Inferior parietal cortex (tissue), 1 donor: Measurements from ENCODE around the gene ZDHHC14.

ENCODE experiments used
- DNase-seq: peaks from one replicate; pipeline ENCODE4 v3.0.0-alpha.2; 2016; ENCODE audit errors: extremely low spot score

Gene ZDHHC14

DNA sequence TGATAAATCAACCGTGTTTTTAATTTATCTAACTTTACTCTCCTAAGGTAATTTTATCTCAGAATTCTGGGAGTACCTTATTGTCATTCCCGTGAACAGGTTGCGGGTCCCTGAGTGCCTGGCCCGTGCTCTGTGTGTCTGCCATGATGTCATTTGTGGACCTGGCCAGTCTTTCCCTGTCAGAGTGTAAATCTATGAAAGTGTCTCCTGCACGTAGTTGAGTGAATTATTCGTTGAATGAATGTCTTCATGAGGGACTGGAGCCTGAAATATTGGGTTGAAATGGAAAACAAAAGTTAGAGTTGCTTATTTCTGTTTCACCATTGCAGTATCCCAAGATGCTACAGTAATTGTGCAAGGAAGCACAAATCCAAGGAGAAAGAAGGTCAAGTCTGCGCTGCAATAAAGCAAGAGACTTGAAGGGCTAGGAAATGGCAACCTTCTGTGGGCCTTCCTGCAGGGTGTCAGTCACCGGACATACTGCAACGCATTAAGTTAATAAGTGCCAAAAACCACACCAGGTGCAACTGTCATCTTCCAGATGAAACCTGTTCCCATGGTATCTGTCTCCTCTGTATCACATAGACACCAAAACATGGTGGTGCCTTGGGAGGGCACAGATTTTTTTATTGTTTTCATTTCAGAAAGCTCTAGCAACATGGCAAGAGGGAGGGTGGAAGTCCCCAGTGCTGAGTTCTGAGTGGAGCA is 135.5 kb downstream of the ZDHHC14 start:
- no peak for DNase-seq

DNA sequence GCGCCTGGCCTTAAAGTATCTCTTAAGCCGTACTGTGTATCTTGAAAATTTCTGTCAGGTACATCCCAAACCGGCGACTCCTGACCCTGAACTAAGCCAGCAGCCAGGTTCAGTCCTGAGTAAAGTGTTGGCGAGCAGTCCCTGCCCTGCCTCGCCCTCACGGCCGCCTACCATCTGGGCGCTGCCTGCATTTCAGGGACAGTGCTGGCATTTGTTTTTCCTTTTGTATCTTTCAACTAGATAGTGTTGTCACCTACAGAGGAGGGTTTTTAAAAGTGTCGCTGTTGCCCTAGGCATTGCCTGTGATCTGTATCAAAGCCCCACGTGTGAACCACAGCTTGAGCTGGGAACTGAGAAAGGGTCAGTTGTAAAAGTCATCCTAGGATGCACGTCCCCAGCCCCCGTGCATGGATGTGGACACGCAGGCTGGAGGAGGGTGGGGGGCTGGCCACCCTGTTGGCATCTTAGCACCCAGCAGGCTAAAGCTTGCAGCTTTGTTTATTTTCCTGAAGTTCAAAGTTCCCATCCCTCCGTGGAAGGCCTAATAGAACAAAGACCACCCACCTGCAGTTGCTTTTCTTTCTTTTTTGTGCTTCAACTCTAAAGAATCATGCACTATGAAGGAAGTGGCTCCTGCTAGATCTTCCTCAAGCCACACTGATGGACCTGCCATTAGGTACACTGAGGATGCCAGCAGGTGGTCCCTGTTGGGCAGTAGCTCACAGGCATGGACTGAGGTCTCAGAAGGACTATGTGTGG is 136.8 kb downstream of the ZDHHC14 start:
- no peak for DNase-seq

- no peak for DNase-seq
Observed at GRCh38 chr6:157518397-157519250, 137.6 kb downstream of the ZDHHC14 start.

GRCh38 chr6:157519255-157520116 is 138.5 kb downstream of the ZDHHC14 start:
- no peak for DNase-seq

DNA sequence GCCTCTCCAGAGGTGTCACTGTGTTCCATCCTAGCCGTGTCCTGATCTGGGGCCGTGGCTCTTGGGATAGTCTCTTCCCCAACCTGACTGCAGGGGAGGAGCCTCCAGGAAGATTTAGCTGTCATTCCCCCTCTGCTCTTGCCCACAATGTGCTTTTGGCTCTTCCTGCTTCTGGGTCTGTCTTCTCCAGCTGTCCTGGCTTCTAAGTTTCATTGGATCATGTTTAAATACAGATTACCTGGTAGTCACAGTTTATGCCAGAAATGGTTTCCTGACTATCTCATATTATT is 139.1 kb downstream of the ZDHHC14 start:
- DNase-seq: no peak

GRCh38 chr6:157520596-157521361 is 139.8 kb downstream of the ZDHHC14 start:
- no peak for DNase-seq

DNA sequence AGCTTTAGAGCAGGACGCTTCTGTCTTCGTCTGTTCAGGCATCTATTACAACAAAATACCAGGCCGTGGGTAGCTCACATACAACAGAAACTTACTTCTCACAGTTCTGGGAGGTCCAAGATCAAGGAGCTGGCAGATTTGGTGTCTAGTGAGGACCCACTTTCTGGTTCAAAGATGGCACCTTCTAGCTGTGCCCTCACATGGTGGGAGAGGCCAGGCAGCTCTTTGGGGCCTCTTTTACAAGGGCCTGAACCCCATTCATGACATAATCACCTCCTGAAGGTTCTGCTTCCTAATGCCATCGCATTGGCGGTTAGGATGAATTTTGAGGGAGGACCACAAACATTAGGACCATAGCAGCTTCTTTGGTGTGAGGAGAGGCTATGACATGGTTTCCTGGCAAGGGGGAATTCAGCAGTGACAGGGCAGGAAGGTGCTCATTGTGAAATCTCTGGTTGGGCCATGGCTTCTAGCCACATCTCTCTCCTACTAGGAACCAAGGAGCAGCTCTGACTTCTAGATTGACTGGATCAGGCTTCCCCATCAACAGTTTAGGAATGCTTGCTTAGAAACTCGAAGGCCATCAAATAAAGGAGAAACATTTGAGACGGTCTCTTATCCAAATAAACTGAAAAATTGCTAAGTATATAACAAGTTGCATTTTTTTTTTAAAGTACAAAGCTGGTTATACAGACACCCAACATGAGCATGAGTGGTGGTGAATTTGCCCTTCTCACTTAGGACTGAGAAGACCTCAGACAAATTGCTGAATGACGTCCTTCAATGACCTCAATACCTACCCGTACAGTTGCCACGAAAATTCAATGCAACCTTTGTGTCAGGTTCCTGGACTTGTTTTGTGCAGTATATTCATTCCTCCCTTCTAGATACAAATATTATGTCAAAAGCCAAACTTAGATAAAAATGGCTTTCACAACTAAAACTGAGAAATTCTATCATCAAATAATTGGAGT is 140.7 kb downstream of the ZDHHC14 start:
- no peak for DNase-seq

- no peak for DNase-seq
Observed at GRCh38 chr6:157522472-157522871, 141.5 kb downstream of the ZDHHC14 start.

- no peak for DNase-seq
Observed at GRCh38 chr6:157524735-157525134, 143.7 kb downstream of the ZDHHC14 start.

DNA sequence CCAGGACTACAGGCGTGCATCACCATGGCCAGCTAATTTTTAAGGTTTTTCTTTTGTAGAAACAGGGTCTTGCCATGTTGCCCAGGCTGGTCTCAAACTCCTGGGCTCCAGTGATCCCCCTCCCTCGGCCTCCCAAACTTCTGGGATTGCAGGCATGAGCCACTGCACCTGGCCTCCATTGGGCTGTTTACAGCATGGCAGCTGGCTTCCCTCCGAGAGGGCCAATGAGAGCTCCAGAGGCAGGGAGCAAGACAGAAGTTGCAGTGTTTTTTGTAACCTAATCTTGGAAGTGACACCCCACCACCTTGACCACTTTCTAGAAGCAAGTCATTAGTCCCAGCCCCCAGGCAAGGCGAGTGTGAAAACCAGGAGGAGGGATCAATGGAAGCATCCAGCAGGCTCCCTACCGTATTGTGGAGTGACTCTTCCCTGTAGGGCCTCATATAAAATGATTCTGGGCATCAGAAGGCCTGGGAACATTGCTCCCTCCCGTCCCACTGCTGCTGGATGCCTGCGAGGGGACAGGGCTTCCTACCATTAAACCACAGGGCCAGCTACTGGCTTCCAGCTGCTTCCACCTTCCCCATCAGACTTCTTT is 144.4 kb downstream of the ZDHHC14 start:
- DNase-seq: no peak

GRCh38 chr6:157525918-157526425 is 145.0 kb downstream of the ZDHHC14 start:
- no peak for DNase-seq

GRCh38 chr6:157527471-157527907 is 146.5 kb downstream of the ZDHHC14 start:
- no peak for DNase-seq

DNA sequence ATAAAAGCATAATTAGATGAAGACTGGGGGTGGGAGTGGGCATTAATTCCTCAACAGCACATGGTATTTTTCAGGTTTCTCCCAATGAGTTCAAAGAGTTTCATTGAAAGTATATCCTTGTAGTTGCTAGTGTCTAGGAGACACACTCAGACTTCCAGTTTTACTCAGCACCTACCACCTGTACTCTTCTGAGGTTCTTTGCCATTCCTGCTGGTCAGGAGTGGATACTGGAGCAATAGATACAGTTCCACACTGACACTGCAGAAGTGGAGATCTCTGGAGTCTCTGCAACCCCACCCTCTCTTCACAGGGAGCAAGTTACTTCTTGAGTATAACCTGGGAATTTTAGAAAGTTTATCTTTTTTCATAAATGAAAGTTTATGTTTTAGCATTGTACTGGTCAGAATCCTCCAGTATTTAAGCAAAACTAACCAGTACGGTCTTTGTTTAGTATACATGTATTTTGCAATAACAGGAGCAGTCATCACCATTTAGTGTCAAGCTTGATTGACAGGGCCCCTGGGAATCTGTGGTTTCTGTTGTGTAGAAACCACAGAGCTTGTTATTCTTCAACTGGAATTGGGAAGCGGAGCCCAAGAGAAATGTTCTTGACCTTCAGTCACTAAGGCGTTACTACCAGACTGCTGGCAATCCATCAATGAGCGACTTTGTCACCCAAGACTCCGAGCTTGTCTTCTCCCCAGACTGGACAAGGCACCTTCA is 148.1 kb downstream of the ZDHHC14 start:
- DNase-seq: no peak

- DNase-seq: no peak
Observed at GRCh38 chr6:157529654-157530039, 148.7 kb downstream of the ZDHHC14 start.

DNA sequence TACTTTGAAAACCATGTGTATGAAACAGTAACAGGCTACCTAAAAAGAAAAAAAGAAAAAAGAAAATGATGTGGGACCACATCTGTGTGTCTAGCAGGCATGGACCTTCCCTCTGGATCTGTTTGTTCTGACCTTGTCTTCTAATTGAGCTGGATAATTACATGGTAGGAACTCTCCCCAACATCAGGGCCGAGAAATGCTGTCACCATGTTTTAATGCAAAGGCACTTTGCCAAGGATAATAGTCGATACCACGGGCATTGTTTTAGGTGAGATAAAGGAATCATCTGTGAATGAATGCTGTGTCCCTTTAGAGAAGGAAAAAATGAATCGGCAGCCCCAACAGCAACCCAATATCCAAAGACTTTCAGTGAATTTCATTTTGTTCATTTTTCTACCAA is 149.1 kb downstream of the ZDHHC14 start:
- no peak for DNase-seq

GRCh38 chr6:157530724-157531168 is 149.8 kb downstream of the ZDHHC14 start:
- DNase-seq: no peak

DNA sequence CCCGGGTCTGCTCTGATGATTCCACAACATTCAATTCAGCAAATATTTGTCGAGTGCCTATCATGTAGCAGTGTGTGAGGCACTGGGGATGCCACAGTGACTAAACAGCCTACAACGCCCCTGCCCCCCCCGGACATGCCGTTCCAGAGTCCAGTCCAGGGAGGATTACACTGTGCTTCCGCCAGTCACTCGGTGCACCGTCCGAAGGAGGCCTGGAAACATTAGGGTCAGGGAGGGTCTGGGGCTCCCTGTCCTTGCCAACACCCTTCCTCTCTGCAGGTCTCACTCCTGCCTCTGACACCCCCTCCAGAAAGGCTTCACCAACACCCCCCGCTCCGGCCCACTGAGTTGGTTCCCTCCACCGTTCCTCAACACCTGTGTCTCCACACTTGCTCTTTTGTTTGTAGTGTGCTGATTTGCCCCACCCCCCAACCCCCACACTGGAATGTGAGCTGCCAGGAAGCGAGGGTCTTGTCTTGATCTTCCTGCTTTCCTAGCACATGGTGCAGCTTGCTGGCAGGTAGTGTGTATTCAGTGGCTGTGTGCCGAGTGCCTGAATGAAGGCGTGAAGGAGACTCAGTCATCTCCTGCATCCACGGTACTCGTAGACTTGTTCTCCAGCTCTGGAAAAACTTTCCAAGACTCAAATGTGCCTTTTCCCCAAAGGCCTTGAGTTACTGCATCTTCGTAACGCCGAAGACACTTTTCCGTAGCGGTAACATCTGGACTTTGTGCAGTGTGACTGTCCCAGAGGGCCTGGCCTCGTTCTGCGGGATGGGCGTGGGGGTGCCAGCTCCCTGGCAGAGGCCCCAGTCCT is 150.4 kb downstream of the ZDHHC14 start:
- DNase-seq: no peak
